Activated CD4-positive, alpha-beta T cell treated with anti-CD3 and anti-CD28 coated beads, Interleukin-2, amount 10 ng/mL, durations not matched to agents 7 days and 5 days (primary cell): ENCODE results near the gene VEGFB. TPM values are rescaled to one million over a fixed set of nuclear protein-coding genes. Genes with fewer than 3 reads are reported as not detected.
A peak's percentile ranks its signal among the peaks of the same experiment; 100 is the strongest.

Experiments
- CTCF ChIA-PET: fragments of 350-600 bp; sonication (Branson Sonifier 250); formaldehyde crosslinking; loops from one replicate; lab custom pipeline; 2021; ENCODE audit warnings: antibody characterized with exemption; lab: Charles Lee
- POLR2A ChIA-PET: fragments of 350-600 bp; sonication (Branson Sonifier 250); formaldehyde crosslinking; loops from one replicate; lab custom pipeline; 2021; ENCODE audit warnings: antibody characterized with exemption; lab: Charles Lee
- DNase-seq: peaks from one replicate; pipeline ENCODE4 v3.0.0-alpha.2; 2020
- H3K27ac Mint-ChIP-seq: one replicate; pipeline ENCODE4 v1.8.0; 2021; ENCODE audit warnings: mild to moderate bottlenecking, moderate library complexity, mixed read lengths
- H3K27me3 Mint-ChIP-seq: one replicate; pipeline ENCODE4 v1.8.0; 2021; ENCODE audit warnings: mixed read lengths
- H3K36me3 Mint-ChIP-seq: one replicate; pipeline ENCODE4 v1.8.0; 2021; ENCODE audit warnings: low read depth, mixed read lengths
- H3K4me1 Mint-ChIP-seq: one replicate; pipeline ENCODE4 v1.8.0; 2021; ENCODE audit warnings: mixed read lengths
- H3K4me3 Mint-ChIP-seq: one replicate; pipeline ENCODE4 v1.8.0; 2021; ENCODE audit warnings: mild to moderate bottlenecking, moderate library complexity, mixed read lengths
- H3K9me3 Mint-ChIP-seq: one replicate; pipeline ENCODE4 v1.8.0; 2021; ENCODE audit warnings: mixed read lengths
- total RNA-seq, 2 experiments: library from RNA; stranded (reverse); gene quantifications; one replicate each; pipeline ENCODE4 v1.2.3, GENCODE V29; 2021

Gene VEGFB
- total RNA-seq, 2 experiments from 2014 or later: 51.1 to 60.3 TPM

- Mint-ChIP-seq H3K4me3 (no peak overlapping the region), H3K9me3 (no peaks in the 10 kb centered on the region), H3K27me3 (no peaks in the 10 kb centered on the region), H3K36me3 (peaks cover 12% of the 10 kb centered on the region), H3K4me1 (peaks cover 8% of the 10 kb centered on the region), H3K27ac (peak overlapping the region; percentile 62)
- ChIA-PET CTCF (interaction anchor here (1.5 to 12.3 kb wide), 3 partner anchors 9 to 13 kb away, joined by 3 to 162 read pairs (median 5); partner anchors contain the start of genes PLCB3 and PPP1R14B), POLR2A (no interaction called here)
- no peak for DNase-seq
Observed at GRCh38 chr11:64260147-64260708, 25.8 kb downstream of the VEGFB start.

GRCh38 chr11:64261556-64262080 is 27.2 kb downstream of the VEGFB start:
- H3K27me3 Mint-ChIP-seq: no peaks in the 10 kb centered on the region
- ChIA-PET CTCF (interaction anchor here (1.7 to 12.3 kb wide), 2 partner anchors 8 to 14 kb away, joined by 5 to 162 read pairs; partner anchors contain the start of genes PLCB3 and PPP1R14B), POLR2A (interaction anchor here (0.6 kb wide), 1 partner anchor 503 kb away, joined by 3 read pairs; no protein-coding TSS in a partner anchor)
- H3K9me3 Mint-ChIP-seq: no peaks in the 10 kb centered on the region
- H3K4me1 Mint-ChIP-seq: peaks cover 8% of the 10 kb centered on the region
- peaks cover 12% of the 10 kb centered on the region for H3K36me3 Mint-ChIP-seq
- no peak for DNase-seq
- H3K4me3 Mint-ChIP-seq: no peak overlapping the region
- no peak overlapping the region for H3K27ac Mint-ChIP-seq

GRCh38 chr11:64262271-64263002 is 28.1 kb downstream of the VEGFB start:
- POLR2A ChIA-PET: interaction anchor here (0.6 kb wide), 1 partner anchor 16 kb away, joined by 3 read pairs; no protein-coding TSS in a partner anchor
- H3K27ac Mint-ChIP-seq: peak overlapping the region; percentile 28
- H3K27me3 Mint-ChIP-seq: no peaks in the 10 kb centered on the region
- no peak overlapping the region for H3K4me3 Mint-ChIP-seq
- DNase-seq: no peak
- H3K9me3 Mint-ChIP-seq: no peaks in the 10 kb centered on the region
- CTCF ChIA-PET: interaction anchor here (1.1 to 12.3 kb wide), 2 partner anchors 15 kb away, joined by 3 to 162 read pairs; partner anchors contain the start of genes PLCB3 and PPP1R14B
- H3K36me3 Mint-ChIP-seq: peaks cover 12% of the 10 kb centered on the region
- peaks cover 9% of the 10 kb centered on the region for H3K4me1 Mint-ChIP-seq

- no peak for DNase-seq
- H3K9me3 Mint-ChIP-seq: no peaks in the 10 kb centered on the region
- H3K4me1 Mint-ChIP-seq: peaks cover 17% of the 10 kb centered on the region
- H3K4me3 Mint-ChIP-seq: no peak overlapping the region
- no peak overlapping the region for H3K27ac Mint-ChIP-seq
- peaks cover 12% of the 10 kb centered on the region for H3K36me3 Mint-ChIP-seq
- ChIA-PET POLR2A (interaction anchor here (0.6 kb wide), 1 partner anchor 17 kb away, joined by 3 read pairs; no protein-coding TSS in a partner anchor), CTCF (interaction anchor here (0.6 to 12.3 kb wide), 7 partner anchors 9 to 54 kb away, joined by 3 to 162 read pairs (median 3); partner anchors contain the start of genes PLCB3, PPP1R14B and TRMT112)
- no peaks in the 10 kb centered on the region for H3K27me3 Mint-ChIP-seq
Observed at GRCh38 chr11:64263021-64263946, 28.9 kb downstream of the VEGFB start.

- Mint-ChIP-seq H3K27ac (peak overlapping the region; percentile 50), H3K4me3 (no peak overlapping the region), H3K36me3 (peaks cover 12% of the 10 kb centered on the region), H3K4me1 (peaks cover 24% of the 10 kb centered on the region), H3K9me3 (no peaks in the 10 kb centered on the region), H3K27me3 (no peaks in the 10 kb centered on the region)
- no peak for DNase-seq
- ChIA-PET POLR2A (no interaction called here), CTCF (interaction anchor here (0.6 to 12.3 kb wide), 6 partner anchors 9 to 53 kb away, joined by 3 to 162 read pairs (median 4); partner anchors contain the start of genes PLCB3, PPP1R14B and TRMT112)
Observed at GRCh38 chr11:64263947-64264317, 29.5 kb downstream of the VEGFB start.

- Mint-ChIP-seq H3K36me3 (peaks cover 9% of the 10 kb centered on the region), H3K9me3 (no peaks in the 10 kb centered on the region), H3K4me3 (no peak overlapping the region), H3K27ac (peak overlapping the region; percentile 50), H3K27me3 (no peaks in the 10 kb centered on the region), H3K4me1 (peaks cover 23% of the 10 kb centered on the region)
- CTCF ChIA-PET: interaction anchor here (1.0 to 12.3 kb wide), 5 partner anchors 10 to 53 kb away, joined by 3 to 162 read pairs (median 3); partner anchors contain the start of genes PLCB3, PPP1R14B and TRMT112
- POLR2A ChIA-PET: no interaction called here
- DNase-seq: no peak
Observed at GRCh38 chr11:64264371-64264852, 30.0 kb downstream of the VEGFB start.

- no peak for DNase-seq
- peaks cover 1% of the 10 kb centered on the region for H3K36me3 Mint-ChIP-seq
- H3K27ac Mint-ChIP-seq: no peak overlapping the region
- no peaks in the 10 kb centered on the region for H3K9me3 Mint-ChIP-seq
- ChIA-PET POLR2A (no interaction called here), CTCF (interaction anchor here (1.5 to 12.3 kb wide), 4 partner anchors 11 to 38 kb away, joined by 3 to 162 read pairs (median 8); partner anchors contain the start of genes PLCB3 and PPP1R14B)
- no peak overlapping the region for H3K4me3 Mint-ChIP-seq
- H3K27me3 Mint-ChIP-seq: no peaks in the 10 kb centered on the region
- peaks cover 18% of the 10 kb centered on the region for H3K4me1 Mint-ChIP-seq
Observed at GRCh38 chr11:64265176-64266160, 31.1 kb downstream of the VEGFB start.

- Mint-ChIP-seq H3K27me3 (no peaks in the 10 kb centered on the region), H3K36me3 (peaks cover 1% of the 10 kb centered on the region), H3K27ac (peak overlapping the region; percentile 36), H3K9me3 (no peaks in the 10 kb centered on the region), H3K4me3 (no peak overlapping the region), H3K4me1 (peaks cover 18% of the 10 kb centered on the region)
- ChIA-PET POLR2A (no interaction called here), CTCF (interaction anchor here (3.2 to 12.3 kb wide), 2 partner anchors 12 to 19 kb away, joined by 12 to 162 read pairs; partner anchors contain the start of genes PLCB3 and PPP1R14B)
- no peak for DNase-seq
Observed at GRCh38 chr11:64266339-64266738, 32.0 kb downstream of the VEGFB start.

GRCh38 chr11:64267207-64267945 is 33.0 kb downstream of the VEGFB start:
- H3K27ac Mint-ChIP-seq: peak overlapping the region; percentile 92

More at GRCh38 chr11:64267207-64267945, 33.0 kb downstream of the VEGFB start:
- Mint-ChIP-seq H3K4me1 (peaks cover 25% of the 10 kb centered on the region), H3K9me3 (no peaks in the 10 kb centered on the region), H3K36me3 (peaks cover 1% of the 10 kb centered on the region), H3K4me3 (no peak overlapping the region), H3K27me3 (no peaks in the 10 kb centered on the region)
- ChIA-PET CTCF (interaction anchor here (0.8 to 12.3 kb wide), 4 partner anchors 11 to 36 kb away, joined by 3 to 162 read pairs (median 12); partner anchors contain the start of genes PLCB3 and PPP1R14B), POLR2A (no interaction called here)
- DNase-seq: no peak
